Measurements from ENCODE around the gene KRTAP10-7.

- TF ChIP-seq POLR2A (IDR thresholded peaks at IDR 0.05): no peak
- no peak for TF ChIP-seq CTCF (IDR thresholded peaks at IDR 0.05)
Observed at GRCh38 chr21:44626673-44627143, 26.3 kb downstream of the KRTAP10-7 start, which contains the start of gene KRTAP10-9.
